ENCODE results near the gene QSOX1. TPM values are rescaled to one million over a fixed set of nuclear protein-coding genes. Genes with fewer than 3 reads are reported as not detected.
"Not testable (repeated sequence)": the region's sequence is repeated elsewhere in the genome, so short reads cannot be mapped to it uniquely, and the experiment has no call there.

The QSOX1 gene
- total RNA-seq, 1 experiment from 2014 or later, result 4.7 TPM

GRCh38 chr1:180123463-180123936 is 31.2 kb upstream of the QSOX1 start:
- Histone ChIP-seq H3K4me1 (ENCODE audit: low read length) (no peaks in the 10 kb centered on the region), H3K9me2 (replicated peaks; ENCODE audit: insufficient read depth, low read length) (no peaks in the 10 kb centered on the region), H3K9ac (ENCODE audit: low read length) (no peak overlapping the region), H3K27ac (ENCODE audit: low read length) (no peak overlapping the region), H3K27me3 (ENCODE audit: low read length) (no peaks in the 10 kb centered on the region), H3K36me3 (ENCODE audit: insufficient read depth, low read length) (no peaks in the 10 kb centered on the region), H3K79me2 (ENCODE audit: low read length) (no peaks in the 10 kb centered on the region), H4K20me1 (ENCODE audit: insufficient read depth, low read depth, low read length) (no peaks in the 10 kb centered on the region), H3K9me3 (ENCODE audit: low read length) (no peaks in the 10 kb centered on the region), H3K4me3 (ENCODE audit: low read length) (no peak overlapping the region), H2AFZ (ENCODE audit: low read length) (no peak overlapping the region), H3K4me2 (ENCODE audit: low read depth, low read length, poor library complexity, severe bottlenecking) (no peak overlapping the region)
- DNase-seq, result no peak

DNA sequence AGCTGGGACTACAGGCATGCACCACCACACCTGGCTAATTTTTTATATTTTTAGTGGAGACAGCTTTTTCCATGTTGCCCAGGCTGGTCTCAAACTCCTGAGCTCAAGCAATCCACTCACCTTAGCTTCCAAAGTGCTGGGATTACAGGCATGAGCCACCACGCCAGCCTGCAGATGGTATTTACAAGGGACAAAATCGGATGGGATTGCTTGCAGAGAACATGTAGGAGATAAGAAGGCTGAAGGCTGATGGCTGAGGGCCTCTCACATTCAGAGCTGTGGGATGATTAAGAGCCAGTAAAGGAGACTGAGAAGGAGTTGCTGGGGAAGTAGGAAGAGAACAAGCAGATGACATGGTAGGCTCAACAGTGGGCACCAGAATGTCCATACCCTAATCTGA is 24.0 kb upstream of the QSOX1 start:
- H3K9me2 ChIP-seq (replicated peaks; ENCODE audit: insufficient read depth, low read length), result no peaks in the 10 kb centered on the region
- no peak for DNase-seq
- H3K36me3 ChIP-seq (ENCODE audit: insufficient read depth, low read length), result no peaks in the 10 kb centered on the region
- no peaks in the 10 kb centered on the region for H3K4me1 ChIP-seq (ENCODE audit: low read length)
- H2AFZ ChIP-seq (ENCODE audit: low read length), result no peak overlapping the region
- no peak overlapping the region for H3K4me3 ChIP-seq (ENCODE audit: low read length)
- H3K9ac ChIP-seq (ENCODE audit: low read length), result no peak overlapping the region
- H3K9me3 ChIP-seq (ENCODE audit: low read length), result no peaks in the 10 kb centered on the region
- no peaks in the 10 kb centered on the region for H3K79me2 ChIP-seq (ENCODE audit: low read length)
- no peaks in the 10 kb centered on the region for H3K27me3 ChIP-seq (ENCODE audit: low read length)
- no peaks in the 10 kb centered on the region for H4K20me1 ChIP-seq (ENCODE audit: insufficient read depth, low read depth, low read length)
- no peak overlapping the region for H3K4me2 ChIP-seq (ENCODE audit: low read depth, low read length, poor library complexity, severe bottlenecking)
- H3K27ac ChIP-seq (ENCODE audit: low read length), result no peak overlapping the region

- Histone ChIP-seq H3K36me3 (ENCODE audit: insufficient read depth, low read length) (no peaks in the 10 kb centered on the region), H3K9ac (ENCODE audit: low read length) (no peak overlapping the region), H3K27ac (ENCODE audit: low read length) (no peak overlapping the region), H2AFZ (ENCODE audit: low read length) (no peak overlapping the region), H3K4me3 (ENCODE audit: low read length) (no peak overlapping the region), H3K4me2 (ENCODE audit: low read depth, low read length, poor library complexity, severe bottlenecking) (no peak overlapping the region), H3K27me3 (ENCODE audit: low read length) (no peaks in the 10 kb centered on the region), H4K20me1 (ENCODE audit: insufficient read depth, low read depth, low read length) (no peaks in the 10 kb centered on the region), H3K9me3 (ENCODE audit: low read length) (no peaks in the 10 kb centered on the region), H3K4me1 (ENCODE audit: low read length) (no peaks in the 10 kb centered on the region), H3K9me2 (replicated peaks; ENCODE audit: insufficient read depth, low read length) (no peaks in the 10 kb centered on the region), H3K79me2 (ENCODE audit: low read length) (no peaks in the 10 kb centered on the region)
- no peak for DNase-seq
Observed at GRCh38 chr1:180131510-180131909, 23.2 kb upstream of the QSOX1 start.

DNA sequence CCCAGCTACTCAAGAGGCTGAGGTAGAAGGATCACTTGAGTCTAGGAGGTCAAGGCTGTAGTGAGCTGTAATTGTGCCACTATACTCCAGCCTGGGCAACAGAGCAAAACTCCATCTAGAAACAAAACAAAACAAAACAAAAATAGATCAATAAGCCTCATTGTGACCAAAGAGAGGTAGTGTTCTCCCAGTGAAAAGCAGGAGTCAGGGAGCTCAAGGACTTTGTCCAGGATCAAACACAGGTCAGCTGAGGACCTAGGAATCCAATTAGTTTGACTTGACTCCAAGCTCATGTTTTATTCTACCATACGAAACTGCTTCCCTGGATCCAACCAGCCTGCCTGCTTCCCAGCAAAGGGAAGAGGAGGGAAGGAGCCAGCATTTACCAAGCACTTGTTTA is 21.5 kb upstream of the QSOX1 start:
- Histone ChIP-seq H3K9ac (ENCODE audit: low read length) (no peak overlapping the region), H2AFZ (ENCODE audit: low read length) (no peak overlapping the region), H3K9me2 (replicated peaks; ENCODE audit: insufficient read depth, low read length) (no peaks in the 10 kb centered on the region)

DNA sequence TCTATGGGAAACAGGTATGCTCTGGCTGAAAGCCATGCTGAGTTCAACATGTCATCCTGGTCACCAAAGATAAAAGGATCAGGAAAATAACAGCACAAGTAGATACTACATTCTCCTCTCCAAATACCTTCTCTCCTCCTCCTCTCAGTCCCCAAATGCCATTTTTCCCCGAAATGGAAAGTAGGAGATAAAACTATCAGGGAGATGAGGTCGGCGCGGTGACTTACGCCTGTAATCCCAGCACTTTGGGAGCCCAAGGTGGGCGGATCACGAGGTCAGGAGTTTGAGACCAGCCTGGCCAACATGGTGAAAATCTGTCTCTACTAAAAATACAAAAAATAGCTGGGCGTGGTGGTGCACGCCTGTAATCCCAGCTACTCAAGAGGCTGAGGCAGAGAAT is 21.0 kb upstream of the QSOX1 start:
- not testable (repeated sequence) for H3K9me3 ChIP-seq (ENCODE audit: low read length); H3K4me3 ChIP-seq (ENCODE audit: low read length); DNase-seq; H4K20me1 ChIP-seq (ENCODE audit: insufficient read depth, low read depth, low read length); H3K36me3 ChIP-seq (ENCODE audit: insufficient read depth, low read length); H3K4me2 ChIP-seq (ENCODE audit: low read depth, low read length, poor library complexity, severe bottlenecking); H3K27me3 ChIP-seq (ENCODE audit: low read length); H3K27ac ChIP-seq (ENCODE audit: low read length); H3K9me2 ChIP-seq (replicated peaks; ENCODE audit: insufficient read depth, low read length); H3K9ac ChIP-seq (ENCODE audit: low read length); H3K4me1 ChIP-seq (ENCODE audit: low read length); H2AFZ ChIP-seq (ENCODE audit: low read length); H3K79me2 ChIP-seq (ENCODE audit: low read length)

More for the DNA sequence above, 21.5 kb upstream of the QSOX1 start:
- Histone ChIP-seq H3K4me2 (ENCODE audit: low read depth, low read length, poor library complexity, severe bottlenecking) (no peak overlapping the region), H4K20me1 (ENCODE audit: insufficient read depth, low read depth, low read length) (no peaks in the 10 kb centered on the region), H3K4me3 (ENCODE audit: low read length) (no peak overlapping the region), H3K27ac (ENCODE audit: low read length) (no peak overlapping the region), H3K79me2 (ENCODE audit: low read length) (no peaks in the 10 kb centered on the region), H3K27me3 (ENCODE audit: low read length) (no peaks in the 10 kb centered on the region), H3K36me3 (ENCODE audit: insufficient read depth, low read length) (no peaks in the 10 kb centered on the region), H3K4me1 (ENCODE audit: low read length) (no peaks in the 10 kb centered on the region), H3K9me3 (ENCODE audit: low read length) (no peaks in the 10 kb centered on the region)
- no peak for DNase-seq

DNA sequence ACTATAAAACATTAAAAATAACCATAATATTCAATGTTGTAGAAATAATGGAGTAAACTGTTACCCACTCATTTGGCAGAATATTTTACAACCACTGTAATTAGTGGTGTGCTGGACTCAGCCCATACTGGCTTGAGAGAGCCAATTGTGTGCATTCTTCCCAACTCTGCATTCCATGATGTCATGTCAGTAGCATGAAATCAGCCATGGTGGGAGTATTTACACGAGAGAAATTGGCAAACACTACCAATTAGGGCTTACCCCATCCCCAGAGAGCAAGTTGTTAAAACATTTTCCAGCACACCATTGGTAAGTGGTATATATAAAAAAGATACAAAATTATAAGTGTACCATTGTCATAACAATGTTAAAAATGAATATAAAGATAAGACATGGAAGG is 19.1 kb upstream of the QSOX1 start:
- no peak for DNase-seq
- H4K20me1 ChIP-seq (ENCODE audit: insufficient read depth, low read depth, low read length), result no peaks in the 10 kb centered on the region
- no peak overlapping the region for H3K9ac ChIP-seq (ENCODE audit: low read length)
- H3K36me3 ChIP-seq (ENCODE audit: insufficient read depth, low read length), result no peaks in the 10 kb centered on the region
- no peaks in the 10 kb centered on the region for H3K9me3 ChIP-seq (ENCODE audit: low read length)
- H3K4me3 ChIP-seq (ENCODE audit: low read length), result no peak overlapping the region
- no peaks in the 10 kb centered on the region for H3K79me2 ChIP-seq (ENCODE audit: low read length)
- no peaks in the 10 kb centered on the region for H3K27me3 ChIP-seq (ENCODE audit: low read length)
- H3K27ac ChIP-seq (ENCODE audit: low read length), result no peak overlapping the region
- H3K4me1 ChIP-seq (ENCODE audit: low read length), result no peaks in the 10 kb centered on the region
- H3K9me2 ChIP-seq (replicated peaks; ENCODE audit: insufficient read depth, low read length), result no peaks in the 10 kb centered on the region
- no peak overlapping the region for H2AFZ ChIP-seq (ENCODE audit: low read length)
- H3K4me2 ChIP-seq (ENCODE audit: low read depth, low read length, poor library complexity, severe bottlenecking), result no peak overlapping the region

GRCh38 chr1:180136331-180136967 is 18.2 kb upstream of the QSOX1 start:
- H3K4me3 ChIP-seq (ENCODE audit: low read length), result no peak overlapping the region
- H2AFZ ChIP-seq (ENCODE audit: low read length), result no peak overlapping the region
- H3K79me2 ChIP-seq (ENCODE audit: low read length), result no peaks in the 10 kb centered on the region
- no peak overlapping the region for H3K4me2 ChIP-seq (ENCODE audit: low read depth, low read length, poor library complexity, severe bottlenecking)
- no peaks in the 10 kb centered on the region for H3K4me1 ChIP-seq (ENCODE audit: low read length)
- no peaks in the 10 kb centered on the region for H3K9me3 ChIP-seq (ENCODE audit: low read length)
- no peaks in the 10 kb centered on the region for H3K36me3 ChIP-seq (ENCODE audit: insufficient read depth, low read length)
- H3K27ac ChIP-seq (ENCODE audit: low read length), result no peak overlapping the region
- H3K9ac ChIP-seq (ENCODE audit: low read length), result no peak overlapping the region
- no peak for DNase-seq
- H3K9me2 ChIP-seq (replicated peaks; ENCODE audit: insufficient read depth, low read length), result no peaks in the 10 kb centered on the region
- H4K20me1 ChIP-seq (ENCODE audit: insufficient read depth, low read depth, low read length), result no peaks in the 10 kb centered on the region
- no peaks in the 10 kb centered on the region for H3K27me3 ChIP-seq (ENCODE audit: low read length)

- Histone ChIP-seq H4K20me1 (ENCODE audit: insufficient read depth, low read depth, low read length) (no peaks in the 10 kb centered on the region), H3K27me3 (ENCODE audit: low read length) (no peaks in the 10 kb centered on the region), H3K4me3 (ENCODE audit: low read length) (no peak overlapping the region), H3K79me2 (ENCODE audit: low read length) (no peaks in the 10 kb centered on the region), H3K9ac (ENCODE audit: low read length) (no peak overlapping the region), H3K36me3 (ENCODE audit: insufficient read depth, low read length) (no peaks in the 10 kb centered on the region), H3K9me3 (ENCODE audit: low read length) (no peaks in the 10 kb centered on the region), H3K4me2 (ENCODE audit: low read depth, low read length, poor library complexity, severe bottlenecking) (no peak overlapping the region), H3K9me2 (replicated peaks; ENCODE audit: insufficient read depth, low read length) (no peaks in the 10 kb centered on the region), H3K4me1 (ENCODE audit: low read length) (no peaks in the 10 kb centered on the region), H2AFZ (ENCODE audit: low read length) (no peak overlapping the region), H3K27ac (ENCODE audit: low read length) (no peak overlapping the region)
- no peak for DNase-seq
Observed at GRCh38 chr1:180136968-180137356, 17.7 kb upstream of the QSOX1 start.

All from Karpas-422 (cell line).